Stimulated activated CD4-positive, alpha-beta T cell treated with anti-CD3 and anti-CD28 coated beads, Interleukin-15, amount 100 ng/mL, for 1 hour (primary cell): ENCODE data around the gene HDGFL3.
"Not testable (repeated sequence)": the region's sequence is repeated elsewhere in the genome, so short reads cannot be mapped to it uniquely, and the experiment has no call there.

ENCODE experiments used
- DNase-seq, 2 donors: peaks; one replicate each; pipeline ENCODE4 v3.0.0-alpha.2; 2020; ENCODE audit warnings: low read depth in 1 of 2, low spot score in 1 of 2

The HDGFL3 gene

GRCh38 chr15:83207660-83208366 is at the start of gene HDGFL3:
Gene HDGFL3 (minus strand): TSS chr15:83207823. CDS start chr15:83207414, 409 bp downstream.
- no peak for DNase-seq

GRCh38 chr15:83250781-83251180 is 43.2 kb upstream of the HDGFL3 start:
- no peak for DNase-seq

- no peak for DNase-seq
These were observed 41.4 kb upstream of the HDGFL3 start for GRCh38 chr15:83249030-83249343.

GRCh38 chr15:83248151-83249029 is 40.8 kb upstream of the HDGFL3 start:
- no peak for DNase-seq

GRCh38 chr15:83243634-83244033 is 36.0 kb upstream of the HDGFL3 start:
- no peak for DNase-seq

GRCh38 chr15:83230242-83230641 is 22.6 kb upstream of the HDGFL3 start:
- DNase-seq: no peak

- DNase-seq: no peak
These were observed 17.8 kb upstream of the HDGFL3 start for GRCh38 chr15:83225449-83225848.

- DNase-seq: not testable (repeated sequence)
These were observed 14.2 kb upstream of the HDGFL3 start for GRCh38 chr15:83221781-83222180.

- no peak for DNase-seq
These were observed 11.4 kb upstream of the HDGFL3 start for GRCh38 chr15:83219026-83219425.

GRCh38 chr15:83215306-83215705 is 7.7 kb upstream of the HDGFL3 start:
- no peak for DNase-seq

- DNase-seq: no peak
These were observed 3.0 kb upstream of the HDGFL3 start for GRCh38 chr15:83210619-83211018.

- DNase-seq: no peak
These were observed 1.7 kb upstream of the HDGFL3 start for GRCh38 chr15:83209333-83209732.

GRCh38 chr15:83208367-83208661 is 691 bp upstream of the HDGFL3 start:
- DNase-seq: no peak

GRCh38 chr15:83207009-83207659 is 489 bp downstream of the HDGFL3 start:
- DNase-seq: no peak

- DNase-seq: no peak
These were observed 1.1 kb downstream of the HDGFL3 start for GRCh38 chr15:83206526-83207008.

GRCh38 chr15:83205725-83206324 is 1.8 kb downstream of the HDGFL3 start:
- no peak for DNase-seq

- no peak for DNase-seq
These were observed 2.9 kb downstream of the HDGFL3 start for GRCh38 chr15:83204697-83205096.

GRCh38 chr15:83203543-83203942 is 4.1 kb downstream of the HDGFL3 start:
- no peak for DNase-seq

GRCh38 chr15:83200589-83200988 is 7.0 kb downstream of the HDGFL3 start:
- no peak for DNase-seq

GRCh38 chr15:83200162-83200561 is 7.5 kb downstream of the HDGFL3 start:
- DNase-seq: no peak

GRCh38 chr15:83199288-83199687 is 8.3 kb downstream of the HDGFL3 start:
- no peak for DNase-seq

- no peak for DNase-seq
These were observed 9.1 kb downstream of the HDGFL3 start for GRCh38 chr15:83198476-83198875.
